HG03442 (cell line): ENCODE results near the gene WDR46.
A peak's percentile ranks its signal among the peaks of the same experiment; 100 is the strongest.
"Not testable (repeated sequence)": the region's sequence is repeated elsewhere in the genome, so short reads cannot be mapped to it uniquely, and the experiment has no call there.

Source experiments
- ATAC-seq: cut with Tn5 transposase; IDR thresholded peaks from one replicate; pipeline ENCODE4 v1.9.1; 2021; ENCODE audit warnings: mild to moderate bottlenecking, moderate library complexity; ENCODE audit not compliant: unreplicated experiment

WDR46 gene

GRCh38 chr6:33288141-33288920 is 708 bp downstream of the WDR46 start:
- no peak for ATAC-seq

- ATAC-seq: no peak
Measured at GRCh38 chr6:33286946-33287914, 1.8 kb downstream of the WDR46 start.

GRCh38 chr6:33285214-33285613 is 3.8 kb downstream of the WDR46 start:
- not testable (repeated sequence) for ATAC-seq

- ATAC-seq: no peak
Measured at GRCh38 chr6:33280539-33280938, 8.5 kb downstream of the WDR46 start.

GRCh38 chr6:33279971-33280511 is 9.0 kb downstream of the WDR46 start:
- ATAC-seq: no peak

- ATAC-seq: no peak
Measured at GRCh38 chr6:33279257-33279695, 9.8 kb downstream of the WDR46 start.

GRCh38 chr6:33278810-33279209 is 10.2 kb downstream of the WDR46 start:
- ATAC-seq: no peak

- ATAC-seq: no peak
Measured at GRCh38 chr6:33278392-33278741, 10.7 kb downstream of the WDR46 start.

- ATAC-seq: no peak
Measured at GRCh38 chr6:33277663-33278391, 11.2 kb downstream of the WDR46 start.

- peak; percentile 57 for ATAC-seq
Measured at GRCh38 chr6:33276864-33277662, 12.0 kb downstream of the WDR46 start, which contains the start of gene B3GALT4. TSS of gene B3GALT4 (plus strand) at chr6:33277123. CDS start at chr6:33277420, 297 bp downstream.

- no peak for ATAC-seq
Measured at GRCh38 chr6:33276581-33276863, 12.5 kb downstream of the WDR46 start.

- ATAC-seq: not testable (repeated sequence)
Measured at GRCh38 chr6:33275795-33276580, 13.1 kb downstream of the WDR46 start.

GRCh38 chr6:33273924-33274902 is 14.8 kb downstream of the WDR46 start:
- ATAC-seq: no peak

GRCh38 chr6:33273129-33273923 is 15.7 kb downstream of the WDR46 start:
- ATAC-seq: no peak

- ATAC-seq: no peak
Measured at GRCh38 chr6:33272275-33273128, 16.5 kb downstream of the WDR46 start.

- ATAC-seq: peak; percentile 77
Measured at GRCh38 chr6:33271468-33272274, 17.4 kb downstream of the WDR46 start, which contains the start of the genes RPS18 and VPS52. TSS of gene RPS18 (plus strand) at chr6:33272075. CDS start at chr6:33272120, 45 bp downstream. TSS of gene VPS52 (minus strand) at chr6:33271876. CDS start at chr6:33271675, 201 bp downstream.
